ENCODE data around the gene LNX2. TPM values are rescaled to one million over a fixed set of nuclear protein-coding genes. Genes with fewer than 3 reads are reported as not detected.

LNX2 gene
- total RNA-seq, 1 experiment from 2014 or later = 12.1 TPM

GRCh38 chr13:27522847-27523246 lies 97.5 kb downstream of the LNX2 start:
- no peaks in the 10 kb centered on the region for H3K79me2 ChIP-seq (ENCODE audit: insufficient read depth, low read length)
- no peak overlapping the region for H3K4me2 ChIP-seq (ENCODE audit: low read length)
- no peak for DNase-seq (ENCODE audit: low read depth, low spot score)
- no peak overlapping the region for H2AFZ ChIP-seq (ENCODE audit: low read depth, low read length, poor library complexity, severe bottlenecking)
- no peak overlapping the region for H3K9ac ChIP-seq (ENCODE audit: low read length)
- no peaks in the 10 kb centered on the region for H3K36me3 ChIP-seq (ENCODE audit: control insufficient read depth in 1 of 2, insufficient read depth in 2 of 2, low read length in 2 of 2)
- no peaks in the 10 kb centered on the region for H4K20me1 ChIP-seq (ENCODE audit: insufficient read depth)
- no peak for ATAC-seq
- TF ChIP-seq, protein P1, sequence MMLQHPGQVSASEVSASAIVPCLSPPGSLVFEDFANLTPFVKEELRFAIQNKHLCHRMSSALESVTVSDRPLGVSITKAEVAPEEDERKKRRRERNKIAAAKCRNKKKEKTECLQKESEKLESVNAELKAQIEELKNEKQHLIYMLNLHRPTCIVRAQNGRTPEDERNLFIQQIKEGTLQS (IDR thresholded peaks at IDR 0.05) = no peak
- TF ChIP-seq FOSL1 (IDR thresholded peaks at IDR 0.05; ENCODE audit: low read depth) = no peak
- no peak for TF ChIP-seq SRF (IDR thresholded peaks at IDR 0.05; ENCODE audit: low read depth)
- TF ChIP-seq RAD21 (IDR thresholded peaks at IDR 0.05; ENCODE audit: low read depth) = no peak
- TF ChIP-seq ELF1 (IDR thresholded peaks at IDR 0.05; ENCODE audit: borderline replicate concordance, low read depth) = no peak
- TF ChIP-seq EZH2phosphoT487 (IDR thresholded peaks at IDR 0.05; ENCODE audit: borderline replicate concordance) = no peak
- intact Hi-C loops (cut with micrococcal nuclease) = no loop called here
- CTCF ChIA-PET = interaction anchor here (2.8 kb wide), 1 partner anchor 10 kb away, joined by 8 read pairs; no protein-coding TSS in a partner anchor
- H3K9me2 ChIP-seq (ENCODE audit: insufficient read depth) = no peaks in the 10 kb centered on the region
- H3K9me3 ChIP-seq (ENCODE audit: control insufficient read depth in 1 of 2, insufficient read depth in 1 of 2, low read depth in 1 of 2, low read length in 2 of 2) = no peaks in the 10 kb centered on the region
- no peaks in the 10 kb centered on the region for H3K4me1 ChIP-seq (ENCODE audit: control insufficient read depth in 1 of 2, insufficient read depth in 2 of 2, low read length in 2 of 2)
- H3K4me3 ChIP-seq (replicated peaks in 1 of 2; ENCODE audit: low read depth in 1 of 2, low read length in 2 of 2) = no peak overlapping the region
- POLR2A ChIA-PET = no interaction called here
- BruUV-seq (replicated peaks) = no TSS peak
- no peak overlapping the region for H3K27ac ChIP-seq (ENCODE audit: low read depth, low read length)
- no peaks in the 10 kb centered on the region for H3K27me3 ChIP-seq (ENCODE audit: insufficient read depth, low read length)
- RAD21 ChIA-PET (ENCODE audit: low non-redundant PET in 1 of 2, low total read pairs in 2 of 2, uncharacterized antibody in 2 of 2, unreplicated experiment in 2 of 2) = no interaction called here

DNA sequence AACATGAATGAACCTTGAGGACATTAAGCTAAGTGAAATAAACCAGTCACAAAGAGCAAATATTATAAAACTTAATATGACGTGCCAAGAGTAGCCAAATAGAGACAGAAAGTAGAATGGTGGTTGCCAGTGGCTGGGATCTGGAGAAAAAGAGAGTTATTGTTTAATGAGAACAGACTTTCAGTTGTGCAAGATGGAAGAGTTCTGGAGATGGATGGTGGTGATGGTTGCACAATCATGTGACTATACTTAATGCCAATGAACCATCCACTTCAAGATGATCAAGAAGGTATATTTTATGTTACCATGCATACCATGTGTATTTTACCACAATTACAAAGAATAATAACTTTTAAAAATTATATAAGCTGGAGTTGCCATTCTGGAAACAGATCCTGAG lies 104.2 kb downstream of the LNX2 start:
- POLR2A ChIA-PET = no interaction called here
- ATAC-seq = no peak
- intact Hi-C loops (cut with micrococcal nuclease) = no loop called here
- Histone ChIP-seq H2AFZ (ENCODE audit: low read depth, low read length, poor library complexity, severe bottlenecking) (no peak overlapping the region), H3K27me3 (ENCODE audit: insufficient read depth, low read length) (no peaks in the 10 kb centered on the region), H3K9me2 (ENCODE audit: insufficient read depth) (no peaks in the 10 kb centered on the region), H3K36me3 (ENCODE audit: control insufficient read depth in 1 of 2, insufficient read depth in 2 of 2, low read length in 2 of 2) (no peaks in the 10 kb centered on the region), H3K9ac (ENCODE audit: low read length) (no peak overlapping the region), H3K4me3 (replicated peaks in 1 of 2; ENCODE audit: low read depth in 1 of 2, low read length in 2 of 2) (no peak overlapping the region), H3K9me3 (ENCODE audit: control insufficient read depth in 1 of 2, insufficient read depth in 1 of 2, low read depth in 1 of 2, low read length in 2 of 2) (no peaks in the 10 kb centered on the region), H3K27ac (ENCODE audit: low read depth, low read length) (no peak overlapping the region), H3K79me2 (ENCODE audit: insufficient read depth, low read length) (no peaks in the 10 kb centered on the region), H3K4me2 (ENCODE audit: low read length) (no peak overlapping the region), H3K4me1 (ENCODE audit: control insufficient read depth in 1 of 2, insufficient read depth in 2 of 2, low read length in 2 of 2) (no peaks in the 10 kb centered on the region), H4K20me1 (ENCODE audit: insufficient read depth) (no peaks in the 10 kb centered on the region)
- BruUV-seq (replicated peaks) = no TSS peak
- CTCF ChIA-PET = interaction anchor here (1.1 kb wide), 1 partner anchor 17 kb away, joined by 5 read pairs; no protein-coding TSS in a partner anchor
- DNase-seq (ENCODE audit: low read depth, low spot score) = no peak
- RAD21 ChIA-PET (ENCODE audit: low non-redundant PET in 1 of 2, low total read pairs in 2 of 2, uncharacterized antibody in 2 of 2, unreplicated experiment in 2 of 2) = no interaction called here
- TF ChIP-seq ZFX (IDR thresholded peaks at IDR 0.05) = no peak
- TF ChIP-seq, protein P2, sequence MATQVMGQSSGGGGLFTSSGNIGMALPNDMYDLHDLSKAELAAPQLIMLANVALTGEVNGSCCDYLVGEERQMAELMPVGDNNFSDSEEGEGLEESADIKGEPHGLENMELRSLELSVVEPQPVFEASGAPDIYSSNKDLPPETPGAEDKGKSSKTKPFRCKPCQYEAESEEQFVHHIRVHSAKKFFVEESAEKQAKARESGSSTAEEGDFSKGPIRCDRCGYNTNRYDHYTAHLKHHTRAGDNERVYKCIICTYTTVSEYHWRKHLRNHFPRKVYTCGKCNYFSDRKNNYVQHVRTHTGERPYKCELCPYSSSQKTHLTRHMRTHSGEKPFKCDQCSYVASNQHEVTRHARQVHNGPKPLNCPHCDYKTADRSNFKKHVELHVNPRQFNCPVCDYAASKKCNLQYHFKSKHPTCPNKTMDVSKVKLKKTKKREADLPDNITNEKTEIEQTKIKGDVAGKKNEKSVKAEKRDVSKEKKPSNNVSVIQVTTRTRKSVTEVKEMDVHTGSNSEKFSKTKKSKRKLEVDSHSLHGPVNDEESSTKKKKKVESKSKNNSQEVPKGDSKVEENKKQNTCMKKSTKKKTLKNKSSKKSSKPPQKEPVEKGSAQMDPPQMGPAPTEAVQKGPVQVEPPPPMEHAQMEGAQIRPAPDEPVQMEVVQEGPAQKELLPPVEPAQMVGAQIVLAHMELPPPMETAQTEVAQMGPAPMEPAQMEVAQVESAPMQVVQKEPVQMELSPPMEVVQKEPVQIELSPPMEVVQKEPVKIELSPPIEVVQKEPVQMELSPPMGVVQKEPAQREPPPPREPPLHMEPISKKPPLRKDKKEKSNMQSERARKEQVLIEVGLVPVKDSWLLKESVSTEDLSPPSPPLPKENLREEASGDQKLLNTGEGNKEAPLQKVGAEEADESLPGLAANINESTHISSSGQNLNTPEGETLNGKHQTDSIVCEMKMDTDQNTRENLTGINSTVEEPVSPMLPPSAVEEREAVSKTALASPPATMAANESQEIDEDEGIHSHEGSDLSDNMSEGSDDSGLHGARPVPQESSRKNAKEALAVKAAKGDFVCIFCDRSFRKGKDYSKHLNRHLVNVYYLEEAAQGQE (IDR thresholded peaks at IDR 0.05; ENCODE audit: low read depth) = no peak
- TF ChIP-seq ZNF274 (IDR thresholded peaks at IDR 0.05; ENCODE audit: low read depth, low read length) = no peak
- TF ChIP-seq JUND (IDR thresholded peaks at IDR 0.05) = no peak
- TF ChIP-seq POLR2AphosphoS5 (IDR thresholded peaks at IDR 0.05; ENCODE audit: low read depth, low read length) = no peak
- TF ChIP-seq EZH2phosphoT487 (IDR thresholded peaks at IDR 0.05; ENCODE audit: borderline replicate concordance) = no peak
- no peak for TF ChIP-seq CBX3 (IDR thresholded peaks at IDR 0.05; ENCODE audit: low read depth)
- no peak for TF ChIP-seq ZBTB33 (IDR thresholded peaks at IDR 0.05; ENCODE audit: extremely low read depth, insufficient replicate concordance, low read length)
- TF ChIP-seq EZH2 (IDR thresholded peaks at IDR 0.05) = no peak
